GM18867 (cell line): ENCODE results near the gene LTN1.
A peak's percentile ranks its signal among the peaks of the same experiment; 100 is the strongest.
"Not testable (repeated sequence)": the region's sequence is repeated elsewhere in the genome, so short reads cannot be mapped to it uniquely, and the experiment has no call there.

Source experiments
- ATAC-seq: cut with Tn5 transposase; IDR thresholded peaks from one replicate; pipeline ENCODE4 v1.9.1; 2021; ENCODE audit warnings: mild to moderate bottlenecking, moderate library complexity; ENCODE audit not compliant: unreplicated experiment

The LTN1 gene

GRCh38 chr21:28992526-28993292, at the start of gene LTN1:
Gene LTN1 (minus strand): TSS chr21:28992877. CDS start chr21:28992805, 72 bp downstream.
- ATAC-seq, result peak; percentile 98

- no peak for ATAC-seq
These were observed 42.0 kb upstream of the LTN1 start for GRCh38 chr21:29034678-29035077.

GRCh38 chr21:29033871-29034270, 41.2 kb upstream of the LTN1 start:
- ATAC-seq, result no peak

GRCh38 chr21:29033301-29033700, 40.6 kb upstream of the LTN1 start:
- ATAC-seq, result no peak

- no peak for ATAC-seq
These were observed 38.2 kb upstream of the LTN1 start for GRCh38 chr21:29030909-29031308.

- ATAC-seq, result no peak
These were observed 36.8 kb upstream of the LTN1 start for GRCh38 chr21:29029524-29029923.

GRCh38 chr21:29025328-29025713, 32.6 kb upstream of the LTN1 start:
- no peak for ATAC-seq

- ATAC-seq, result peak; percentile 97
These were observed 32.0 kb upstream of the LTN1 start, which contains the start of gene USP16 for GRCh38 chr21:29024474-29025327. Gene USP16 (plus strand): TSS chr21:29024668. CDS start chr21:29027914, 3,246 bp downstream.

GRCh38 chr21:29022166-29022565, 29.5 kb upstream of the LTN1 start:
- no peak for ATAC-seq

GRCh38 chr21:29018540-29018939, 25.9 kb upstream of the LTN1 start:
- ATAC-seq, result peak; percentile 17

- no peak for ATAC-seq
These were observed 25.1 kb upstream of the LTN1 start for GRCh38 chr21:29017639-29018237.

- ATAC-seq, result not testable (repeated sequence)
These were observed 18.6 kb upstream of the LTN1 start for GRCh38 chr21:29011236-29011635.

GRCh38 chr21:29008367-29008766, 15.7 kb upstream of the LTN1 start:
- ATAC-seq, result no peak

- ATAC-seq, result no peak
These were observed 15.1 kb upstream of the LTN1 start for GRCh38 chr21:29007810-29008209.

- ATAC-seq, result no peak
These were observed 14.5 kb upstream of the LTN1 start for GRCh38 chr21:29007135-29007534.

- ATAC-seq, result no peak
These were observed 13.0 kb upstream of the LTN1 start for GRCh38 chr21:29005696-29006095.

GRCh38 chr21:29002442-29003144, 9.9 kb upstream of the LTN1 start:
- ATAC-seq, result peak; percentile 99

GRCh38 chr21:28993293-28993629, 584 bp upstream of the LTN1 start:
- no peak for ATAC-seq

- ATAC-seq, result no peak
These were observed 684 bp downstream of the LTN1 start for GRCh38 chr21:28991861-28992525.

- not testable (repeated sequence) for ATAC-seq
These were observed 4.5 kb downstream of the LTN1 start for GRCh38 chr21:28988146-28988545.
